ENCODE measurements around the gene FBXO10.

FBXO10 gene

DNA sequence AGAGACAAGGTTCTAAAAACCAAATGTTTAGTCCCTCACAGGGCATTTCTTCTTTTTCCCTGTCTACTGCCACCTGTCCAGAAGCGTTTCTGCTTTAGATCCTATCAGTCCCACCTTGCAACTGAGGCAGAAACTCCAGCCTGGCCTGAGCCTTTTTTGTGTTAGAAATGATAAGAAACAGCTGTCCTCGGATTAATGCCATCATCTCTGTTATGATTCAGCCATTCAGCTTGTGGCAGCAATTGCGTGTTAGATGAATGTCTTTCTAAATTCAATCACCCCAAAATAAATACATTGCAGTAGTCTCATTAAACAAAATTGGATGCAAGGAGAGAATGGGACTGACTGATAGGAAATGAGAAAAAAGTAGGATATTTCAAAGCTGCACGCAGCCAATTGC lies 46.3 kb upstream of the FBXO10 start:
- Mint-ChIP-seq H3K4me3 (no peak overlapping the region), H3K4me1 (peaks cover 15% of the 10 kb centered on the region), H3K27me3 (ENCODE audit: low read depth, poor library complexity) (peaks cover 7% of the 10 kb centered on the region), H3K36me3 (ENCODE audit: low read depth) (no peaks in the 10 kb centered on the region), H3K9me3 (no peaks in the 10 kb centered on the region), H3K27ac (no peak overlapping the region)
- no peak for DNase-seq
- TF ChIP-seq, protein P1, sequence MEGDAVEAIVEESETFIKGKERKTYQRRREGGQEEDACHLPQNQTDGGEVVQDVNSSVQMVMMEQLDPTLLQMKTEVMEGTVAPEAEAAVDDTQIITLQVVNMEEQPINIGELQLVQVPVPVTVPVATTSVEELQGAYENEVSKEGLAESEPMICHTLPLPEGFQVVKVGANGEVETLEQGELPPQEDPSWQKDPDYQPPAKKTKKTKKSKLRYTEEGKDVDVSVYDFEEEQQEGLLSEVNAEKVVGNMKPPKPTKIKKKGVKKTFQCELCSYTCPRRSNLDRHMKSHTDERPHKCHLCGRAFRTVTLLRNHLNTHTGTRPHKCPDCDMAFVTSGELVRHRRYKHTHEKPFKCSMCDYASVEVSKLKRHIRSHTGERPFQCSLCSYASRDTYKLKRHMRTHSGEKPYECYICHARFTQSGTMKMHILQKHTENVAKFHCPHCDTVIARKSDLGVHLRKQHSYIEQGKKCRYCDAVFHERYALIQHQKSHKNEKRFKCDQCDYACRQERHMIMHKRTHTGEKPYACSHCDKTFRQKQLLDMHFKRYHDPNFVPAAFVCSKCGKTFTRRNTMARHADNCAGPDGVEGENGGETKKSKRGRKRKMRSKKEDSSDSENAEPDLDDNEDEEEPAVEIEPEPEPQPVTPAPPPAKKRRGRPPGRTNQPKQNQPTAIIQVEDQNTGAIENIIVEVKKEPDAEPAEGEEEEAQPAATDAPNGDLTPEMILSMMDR (IDR thresholded peaks at IDR 0.05), result no peak

DNA sequence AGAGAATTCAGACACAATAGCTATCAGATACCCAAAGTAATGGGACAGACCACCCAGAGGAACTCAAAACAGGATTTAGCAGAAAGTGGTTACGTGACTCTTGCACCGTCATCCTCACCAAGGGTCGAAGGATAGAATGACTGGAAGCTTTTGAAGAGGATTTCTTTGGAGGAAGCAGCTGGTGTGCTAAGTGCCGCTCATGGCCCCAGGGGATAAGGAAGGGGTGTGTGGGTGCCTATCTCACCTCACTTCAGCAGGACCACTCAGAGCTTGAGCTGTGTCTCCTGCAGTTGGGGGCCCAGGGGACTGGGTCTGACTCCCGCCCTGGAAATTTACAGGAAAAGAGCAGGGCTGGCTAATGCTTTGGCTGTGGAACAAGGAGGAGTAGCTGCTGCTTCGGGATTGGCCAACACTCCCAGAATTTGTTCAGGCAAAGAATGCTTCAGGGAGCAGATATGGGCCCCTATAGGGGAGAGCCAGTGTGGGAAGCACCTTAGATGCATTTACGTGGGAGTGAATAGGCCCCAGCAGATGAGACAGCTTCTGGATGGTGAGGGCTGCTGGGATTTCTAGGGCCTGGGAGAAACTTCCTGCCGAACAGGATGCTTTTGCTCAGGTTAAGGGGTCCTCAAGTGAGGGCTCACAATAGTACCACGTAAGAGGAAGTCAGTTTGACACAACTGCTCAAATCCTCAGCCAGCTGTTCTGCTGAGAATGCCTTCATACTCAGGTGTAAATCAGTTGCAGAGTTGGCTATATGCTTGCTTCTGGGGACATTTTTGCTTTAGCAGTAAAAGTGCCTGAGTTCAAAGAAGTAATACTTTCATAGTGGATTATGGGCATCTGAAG lies 45.3 kb upstream of the FBXO10 start:
- no peak overlapping the region for H3K27ac Mint-ChIP-seq
- no peaks in the 10 kb centered on the region for H3K9me3 Mint-ChIP-seq
- H3K4me3 Mint-ChIP-seq, result no peak overlapping the region
- peaks cover 10% of the 10 kb centered on the region for H3K4me1 Mint-ChIP-seq
- TF ChIP-seq, protein P1 (IDR thresholded peaks at IDR 0.05), result no peak
- peaks cover 7% of the 10 kb centered on the region for H3K27me3 Mint-ChIP-seq (ENCODE audit: low read depth, poor library complexity)
- no peak for DNase-seq
- no peaks in the 10 kb centered on the region for H3K36me3 Mint-ChIP-seq (ENCODE audit: low read depth)

DNA sequence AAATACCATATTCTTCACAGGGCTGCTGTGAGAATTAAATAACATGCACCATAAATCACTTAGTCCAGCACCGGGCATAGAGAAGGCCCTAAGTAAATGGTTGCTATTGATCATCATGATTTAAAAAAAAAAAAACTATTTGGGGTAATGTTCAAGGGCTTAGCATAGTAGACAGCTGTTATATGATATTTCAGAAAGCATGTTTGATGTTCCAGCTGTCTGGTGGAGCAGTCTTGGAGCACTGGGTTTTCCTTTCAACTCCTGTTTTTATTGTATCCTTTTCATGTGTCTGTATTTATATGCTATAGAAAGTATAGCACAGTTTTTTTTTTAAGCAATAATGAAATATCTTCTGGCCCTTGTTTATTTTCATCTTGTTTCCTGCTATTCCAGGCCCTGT lies 44.2 kb upstream of the FBXO10 start:
- Mint-ChIP-seq H3K4me3 (no peak overlapping the region), H3K4me1 (peaks cover 10% of the 10 kb centered on the region), H3K27ac (peak overlapping the region; percentile 87), H3K9me3 (no peaks in the 10 kb centered on the region), H3K36me3 (ENCODE audit: low read depth) (no peaks in the 10 kb centered on the region), H3K27me3 (ENCODE audit: low read depth, poor library complexity) (peaks cover 13% of the 10 kb centered on the region)
- no peak for DNase-seq
- TF ChIP-seq, protein P1 (IDR thresholded peaks at IDR 0.05), result no peak

DNA sequence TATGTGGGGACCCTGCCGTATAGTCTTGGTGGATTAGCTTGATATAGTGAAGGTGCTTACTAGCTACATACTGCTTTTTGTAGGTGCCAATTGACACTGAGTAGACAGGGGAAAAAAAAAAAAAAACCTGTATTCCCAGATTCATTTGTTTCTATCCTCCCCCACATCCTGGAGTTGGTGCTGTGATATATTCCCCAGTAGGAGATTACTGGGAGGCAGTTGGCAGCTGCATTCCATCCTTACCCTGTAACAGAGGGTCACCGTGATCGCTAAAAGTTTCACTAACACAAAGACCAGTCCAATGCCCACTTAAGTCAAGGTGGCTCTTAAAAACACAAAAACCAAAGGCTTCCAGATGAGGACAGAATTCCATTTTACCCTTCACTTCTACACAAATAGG lies 43.6 kb upstream of the FBXO10 start:
- DNase-seq, result no peak
- Mint-ChIP-seq H3K27me3 (ENCODE audit: low read depth, poor library complexity) (peaks cover 15% of the 10 kb centered on the region), H3K36me3 (ENCODE audit: low read depth) (no peaks in the 10 kb centered on the region), H3K4me1 (peaks cover 10% of the 10 kb centered on the region), H3K27ac (peak overlapping the region; percentile 87), H3K9me3 (no peaks in the 10 kb centered on the region), H3K4me3 (no peak overlapping the region)
- TF ChIP-seq, protein P1 (IDR thresholded peaks at IDR 0.05), result no peak

DNA sequence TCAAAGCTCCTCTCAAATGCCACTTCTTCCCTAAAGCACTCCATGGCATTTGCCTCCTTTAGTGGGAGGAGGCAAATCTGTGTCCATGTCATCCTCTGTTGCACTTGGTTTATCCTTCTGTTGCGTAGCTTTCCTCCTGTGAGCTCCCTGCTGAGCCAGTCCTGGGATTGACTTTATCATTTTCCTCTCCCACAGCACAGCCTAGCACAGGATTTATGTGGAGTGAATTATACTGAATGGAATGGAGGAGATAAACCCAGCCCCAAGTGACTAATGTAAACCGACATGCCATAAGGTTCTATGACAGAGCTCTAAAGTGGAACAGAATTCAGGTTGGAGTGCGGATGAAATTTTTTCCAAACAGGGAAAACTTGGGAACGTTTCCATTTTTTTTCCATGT lies 42.6 kb upstream of the FBXO10 start:
- peaks cover 10% of the 10 kb centered on the region for H3K4me1 Mint-ChIP-seq
- H3K27ac Mint-ChIP-seq, result no peak overlapping the region
- TF ChIP-seq, protein P1 (IDR thresholded peaks at IDR 0.05), result no peak
- no peak overlapping the region for H3K4me3 Mint-ChIP-seq
- H3K36me3 Mint-ChIP-seq (ENCODE audit: low read depth), result no peaks in the 10 kb centered on the region
- peaks cover 14% of the 10 kb centered on the region for H3K27me3 Mint-ChIP-seq (ENCODE audit: low read depth, poor library complexity)
- DNase-seq, result no peak
- no peaks in the 10 kb centered on the region for H3K9me3 Mint-ChIP-seq

DNA sequence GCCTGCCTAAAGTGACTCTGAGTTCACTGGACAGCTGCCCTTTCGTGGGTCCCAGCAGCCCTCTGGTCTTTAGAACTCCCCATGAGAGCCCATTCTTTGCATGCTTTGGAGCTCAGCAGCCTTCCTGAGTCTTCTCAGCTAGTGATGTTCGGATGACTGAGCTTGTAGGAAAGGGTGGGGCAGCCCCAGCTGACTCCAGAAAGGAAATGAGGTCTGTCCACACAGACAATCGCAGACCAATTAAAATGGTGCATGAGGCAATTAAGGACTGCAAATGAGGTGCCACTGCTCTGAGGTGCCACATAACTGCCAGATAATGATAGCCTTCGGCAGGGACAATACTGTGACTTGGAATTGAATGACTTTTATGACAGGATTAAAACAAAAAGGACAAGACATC lies 41.7 kb upstream of the FBXO10 start:
- Mint-ChIP-seq H3K27me3 (ENCODE audit: low read depth, poor library complexity) (peaks cover 19% of the 10 kb centered on the region), H3K9me3 (no peaks in the 10 kb centered on the region), H3K36me3 (ENCODE audit: low read depth) (no peaks in the 10 kb centered on the region), H3K4me3 (no peak overlapping the region), H3K4me1 (peaks cover 10% of the 10 kb centered on the region), H3K27ac (no peak overlapping the region)
- TF ChIP-seq, protein P1 (IDR thresholded peaks at IDR 0.05), result no peak
- no peak for DNase-seq

Measured in nephron progenitor cell (in vitro differentiated cells).